Panc1 (cell line): ENCODE results near the gene TMTC2. TPM values are rescaled to one million over a fixed set of nuclear protein-coding genes. Genes with fewer than 3 reads are reported as not detected.

ENCODE experiments used
- ATAC-seq: fragments of 200-7000 bp; cut with Tn5 transposase; 2 replicates; pipeline ENCODE4 v1.9.1; 2020; ENCODE audit warnings: mild to moderate bottlenecking, moderate library complexity
- BruUV-seq: library from RNA; stranded (reverse); fragments of 400-500 nt; replicated peaks from 2 replicates; lab custom pipeline; 2021; lab: Mats Ljungman, UMichigan
- CTCF ChIA-PET: fragments of 300-600 bp; sonication (Branson Sonifier 250); formaldehyde crosslinking; loops from one replicate; lab custom pipeline; 2022; ENCODE audit warnings: antibody characterized with exemption; lab: Charles Lee
- POLR2A ChIA-PET: fragments of 300-600 bp; sonication (Branson Sonifier 250); formaldehyde crosslinking; loops from one replicate; lab custom pipeline; 2022; ENCODE audit warnings: antibody characterized with exemption; lab: Charles Lee
- DNase-seq: peaks from one replicate; pipeline ENCODE4 v3.0.0-alpha.2; 2010; ENCODE audit warnings: low read depth, low spot score
- H3K27ac ChIP-seq: 2 replicates; pipeline ENCODE4 v1.5.1; 2011; ENCODE audit warnings: mild to moderate bottlenecking, low read length, inconsistent platforms
- H3K27me3 ChIP-seq: fragments of 200-500 bp; sonication (Bioruptor generic); 2 replicates; pipeline ENCODE4 v1.6.0; 2014; ENCODE audit warnings: low read length, inconsistent platforms; ENCODE audit not compliant: control insufficient read depth, insufficient read depth
- H3K36me3 ChIP-seq: fragments of 200-500 bp; sonication (Bioruptor generic); 2 replicates; pipeline ENCODE4 v1.5.1; 2014; ENCODE audit warnings: inconsistent platforms, mild to moderate bottlenecking, low read length, moderate library complexity; ENCODE audit not compliant: control insufficient read depth, insufficient read depth
- H3K4me1 ChIP-seq: 2 replicates; pipeline ENCODE4 v1.5.1; 2011; ENCODE audit warnings: inconsistent platforms, mild to moderate bottlenecking, low read length, moderate library complexity; ENCODE audit not compliant: control insufficient read depth, insufficient read depth
- H3K4me3 ChIP-seq, 2 experiments: 2 replicates each; pipeline ENCODE4 v1.5.1; 2011 to 2012; ENCODE audit warnings: low read depth in 2 of 2, low read length in 2 of 2, mild to moderate bottlenecking in 2 of 2, inconsistent platforms in 1 of 2, moderate library complexity in 1 of 2
- H3K9me3 ChIP-seq: fragments of 200-500 bp; sonication (Bioruptor generic); 2 replicates; pipeline ENCODE4 v1.5.1; 2014; ENCODE audit warnings: low read depth, mild to moderate bottlenecking, inconsistent platforms, low read length, moderate library complexity; ENCODE audit not compliant: control insufficient read depth, insufficient read depth
- CTCF ChIP-seq: fragments of 450-650 bp; IDR thresholded peaks from 2 replicates; pipeline ENCODE4 v1.5.1; 2017; ENCODE audit warnings: mild to moderate bottlenecking
- POLR2AphosphoS5 ChIP-seq: IDR thresholded peaks from 2 replicates; pipeline ENCODE4 v1.6.1; 2012; ENCODE audit warnings: mild to moderate bottlenecking, low read depth, low read length, moderate library complexity
- REST ChIP-seq, 2 experiments: IDR thresholded peaks; 2 replicates each; pipeline ENCODE4 v1.6.1; 2011 to 2012; ENCODE audit warnings: low read depth in 2 of 2, control low read depth in 1 of 2, low read length in 1 of 2, mild to moderate bottlenecking in 1 of 2, moderate library complexity in 1 of 2; ENCODE audit not compliant: insufficient read depth in 1 of 2
- SIN3A ChIP-seq: IDR thresholded peaks from 2 replicates; pipeline ENCODE4 v1.6.1; 2012; ENCODE audit warnings: low read depth, mild to moderate bottlenecking, low read length, moderate library complexity, borderline replicate concordance; ENCODE audit not compliant: insufficient read depth
- TCF7L2 ChIP-seq: IDR thresholded peaks from 2 replicates; pipeline ENCODE4 v1.6.1; 2011; ENCODE audit warnings: mild to moderate bottlenecking, low read depth, low read length, inconsistent platforms
- in situ Hi-C: cut with HindIII; loops from 2 replicates; pipeline ENCODE4 v1.10.0; 2016; ENCODE audit warnings: low sequenced_read_pairs, low pct_unique_long_range_greater_than_20kb
- intact Hi-C: fragments of 100-400 bp; cut with micrococcal nuclease; formaldehyde crosslinking; loops from one replicate; pipeline ENCODE4 v1.10.0; 2022; ENCODE audit not compliant: unreplicated experiment
- total RNA-seq: library from RNA; stranded (reverse); gene quantifications from one replicate; pipeline ENCODE4 v1.2.1, GENCODE V29; 2021; ENCODE audit not compliant: unreplicated experiment

Gene TMTC2
- total RNA-seq, 1 experiment from 2014 or later, result 5.7 TPM

DNA sequence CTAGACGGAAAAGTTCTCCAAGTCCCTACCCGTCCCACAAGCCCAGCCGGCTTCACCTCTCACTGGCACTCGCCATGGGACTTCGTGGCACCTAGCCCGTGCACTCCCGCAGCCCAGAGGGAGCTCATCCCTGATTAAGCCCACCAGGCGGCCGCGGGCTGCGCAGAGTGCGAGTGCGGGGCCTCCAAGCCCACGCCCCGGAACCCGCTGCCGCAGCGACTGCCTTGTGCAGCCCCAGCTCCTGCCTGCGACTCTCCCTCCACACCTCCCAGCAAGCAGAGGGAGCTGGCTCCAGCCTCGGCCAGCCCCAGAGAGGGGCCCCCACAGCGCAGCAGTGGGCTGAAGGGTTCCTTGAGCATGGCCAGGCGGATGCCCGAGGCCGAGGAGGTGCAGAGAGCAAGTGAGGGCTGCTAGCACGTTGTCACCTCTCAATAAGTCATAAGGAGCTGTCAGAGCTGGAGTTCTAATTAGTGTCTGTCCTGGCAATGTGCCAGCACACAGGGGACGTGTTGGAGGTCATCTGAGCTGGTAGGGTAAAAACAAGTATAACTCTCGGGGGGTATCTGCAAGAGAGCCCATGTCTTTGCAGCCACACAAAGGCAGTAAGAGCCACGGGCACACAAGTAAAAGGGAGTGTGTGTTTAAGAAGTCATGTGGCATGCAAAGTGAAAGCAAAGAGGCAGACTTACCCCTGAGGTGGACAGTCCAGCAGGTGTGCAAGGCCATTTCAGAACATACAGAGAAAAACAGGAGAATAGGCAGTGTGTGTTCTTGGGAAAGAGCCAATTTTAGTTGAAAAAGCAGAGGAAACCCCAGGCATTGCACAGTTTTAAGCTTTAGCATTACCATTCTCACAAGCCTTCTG, 27.1 kb upstream of the TMTC2 start:
- no peaks in the 10 kb centered on the region for H3K36me3 ChIP-seq
- no peak for ATAC-seq
- no peak overlapping the region for H3K4me3 ChIP-seq
- in situ Hi-C loops (no loop called here), intact Hi-C loops (no loop called here)
- ChIA-PET POLR2A (no interaction called here), CTCF (no interaction called here)
- no peaks in the 10 kb centered on the region for H3K9me3 ChIP-seq
- no peak overlapping the region for H3K27ac ChIP-seq
- no peak for DNase-seq
- H3K27me3 ChIP-seq, result no peaks in the 10 kb centered on the region
- TF ChIP-seq POLR2AphosphoS5 (no peak), CTCF (no peak), TCF7L2 (no peak), REST (IDR thresholded peaks at IDR 0.05; ENCODE audit: insufficient read depth in 1 of 2, low read depth in 2 of 2, low read length in 1 of 2) (no peak), SIN3A (no peak)
- no peaks in the 10 kb centered on the region for H3K4me1 ChIP-seq
- BruUV-seq, result no TSS peak

DNA sequence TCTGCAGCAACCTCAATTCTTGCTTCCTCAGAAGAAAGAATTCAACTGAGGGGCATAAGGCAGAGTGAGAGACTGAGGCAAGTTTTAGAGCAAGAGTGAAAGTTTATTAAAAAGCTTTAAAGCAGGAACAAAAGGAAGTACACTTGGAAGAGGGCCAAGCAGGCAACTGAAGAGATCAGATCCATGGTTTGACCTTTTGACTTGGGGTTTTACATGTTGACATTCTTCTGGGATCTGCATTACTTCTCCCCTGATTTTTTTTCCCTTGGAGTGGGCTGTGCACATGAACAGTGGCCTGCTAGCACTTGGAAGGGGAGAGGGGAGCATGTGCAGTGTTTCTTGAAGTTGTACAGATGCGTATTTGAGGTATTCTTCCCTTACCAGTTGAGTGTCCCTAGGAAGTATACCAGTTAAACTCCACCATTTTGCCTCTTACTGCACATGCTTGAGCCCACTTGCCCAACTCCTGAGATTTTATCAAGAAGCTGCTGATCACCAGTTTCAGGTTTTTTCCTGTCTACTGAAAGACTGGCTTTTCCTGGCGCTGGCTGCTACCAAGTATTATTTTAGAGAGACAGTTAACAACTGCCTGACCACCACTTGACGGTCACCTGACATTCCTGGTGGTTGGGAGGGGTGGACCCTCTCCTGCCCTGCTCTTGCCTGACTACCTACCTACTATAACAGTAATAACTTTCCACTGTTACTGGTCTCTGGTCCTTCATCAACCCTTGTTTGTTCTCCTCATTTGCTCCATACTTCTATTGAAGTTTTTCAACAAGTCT, 26.0 kb upstream of the TMTC2 start:
- TF ChIP-seq POLR2AphosphoS5 (no peak), TCF7L2 (no peak), REST (IDR thresholded peaks at IDR 0.05; ENCODE audit: insufficient read depth in 1 of 2, low read depth in 2 of 2, low read length in 1 of 2) (no peak), CTCF (no peak), SIN3A (no peak)
- Histone ChIP-seq H3K27me3 (no peaks in the 10 kb centered on the region), H3K4me3 (no peak overlapping the region), H3K36me3 (no peaks in the 10 kb centered on the region), H3K27ac (no peak overlapping the region), H3K4me1 (no peaks in the 10 kb centered on the region), H3K9me3 (no peaks in the 10 kb centered on the region)
- DNase-seq, result no peak
- ChIA-PET POLR2A (no interaction called here), CTCF (no interaction called here)
- ATAC-seq, result no peak
- no TSS peak for BruUV-seq
- in situ Hi-C loops, result no loop called here
- intact Hi-C loops, result no loop called here
